GM12873 (cell line): Measurements from ENCODE around the gene SLC39A7.

ENCODE experiments used
- CTCF ChIP-seq: IDR thresholded peaks from 2 replicates; pipeline ENCODE4 v1.5.1; 2012; ENCODE audit warnings: low read depth, mild to moderate bottlenecking, moderate library complexity, low read length, control low read depth; ENCODE audit not compliant: insufficient read depth; ENCODE audit errors: missing control alignments

Gene SLC39A7

GRCh38 chr6:33247977-33248642, 47.4 kb downstream of the SLC39A7 start:
- peak; percentile 97 for TF ChIP-seq CTCF

GRCh38 chr6:33248643-33248931, 47.9 kb downstream of the SLC39A7 start:
- TF ChIP-seq CTCF, result no peak

GRCh38 chr6:33248932-33249731, 48.5 kb downstream of the SLC39A7 start:
- peak; percentile 9 for TF ChIP-seq CTCF

GRCh38 chr6:33249732-33250630, 49.3 kb downstream of the SLC39A7 start:
- no peak for TF ChIP-seq CTCF

- TF ChIP-seq CTCF, result no peak
Measured at GRCh38 chr6:33250731-33251130, 50.1 kb downstream of the SLC39A7 start.

- no peak for TF ChIP-seq CTCF
Measured at GRCh38 chr6:33251395-33252012, 50.8 kb downstream of the SLC39A7 start.
